ENCODE data around the gene PAIP2B. TPM values are rescaled to one million over a fixed set of nuclear protein-coding genes. Genes with fewer than 3 reads are reported as not detected.

PAIP2B gene
- total and polyA plus RNA-seq, 2 of the 4 experiments (the other 2 are of a cell fraction) = 0.15 to 0.18 TPM

- H2BK120ac ChIP-seq (ENCODE audit: low read depth, low read length) = no peak overlapping the region
- no peaks in the 10 kb centered on the region for H3K9me3 ChIP-seq (ENCODE audit: control insufficient read depth, insufficient read depth, low read length)
- no peak overlapping the region for H3K14ac ChIP-seq (replicated peaks; ENCODE audit: low read depth, low read length)
- no peak for DNase-seq
- no peak overlapping the region for H3K18ac ChIP-seq (ENCODE audit: low read depth, low read length)
- intact Hi-C loops (cut with micrococcal nuclease) (no loop called here), dilution Hi-C loops (cut with HindIII; ENCODE audit: low sequenced_read_pairs, unreplicated experiment) (no loop called here), in situ Hi-C loops (cut with MboI; ENCODE audit: low sequenced_read_pairs) (no loop called here)
- H3K4me3 ChIP-seq (ENCODE audit: insufficient read depth, low read depth, low read length) = no peak overlapping the region
- WGBS, 2 experiments (ENCODE audit: extremely low coverage in 2 of 2, insufficient read length in 1 of 2) = no CpG with 5 or more reads among the region's 1 CpG
- no peak overlapping the region for H3K27ac ChIP-seq (ENCODE audit: insufficient read depth, low read length)
- no peak overlapping the region for H4K8ac ChIP-seq (ENCODE audit: low read depth in 2 of 2, low read length in 2 of 2)
- POLR2A ChIA-PET (ENCODE audit: unreplicated experiment) = no interaction called here
- no peak overlapping the region for H3K23ac ChIP-seq (ENCODE audit: low read depth, low read length)
- H2AK5ac ChIP-seq (ENCODE audit: low read depth, low read length) = no peak overlapping the region
- no peak overlapping the region for H2BK15ac ChIP-seq (ENCODE audit: low read depth, low read length)
- no TSS peak for BruUV-seq (replicated peaks)
- H3K9ac ChIP-seq (ENCODE audit: low read depth, low read length) = no peak overlapping the region
- no peaks in the 10 kb centered on the region for H3K9me1 ChIP-seq (ENCODE audit: insufficient read depth, low read length)
- TF ChIP-seq FOS (IDR thresholded peaks at IDR 0.05; ENCODE audit: low read depth, low read length) (no peak), MXI1 (IDR thresholded peaks at IDR 0.05; ENCODE audit: borderline replicate concordance, low read depth, low read length) (no peak), CEBPB (IDR thresholded peaks at IDR 0.05; ENCODE audit: low read depth, low read length) (no peak), USF2 (IDR thresholded peaks at IDR 0.05; ENCODE audit: low read depth, low read length) (no peak), CHD1 (IDR thresholded peaks at IDR 0.05; ENCODE audit: low read depth, low read length) (no peak), RCOR1 (IDR thresholded peaks at IDR 0.05; ENCODE audit: insufficient replicate concordance, low read length) (no peak), MAFK (IDR thresholded peaks at IDR 0.05; ENCODE audit: low read depth, low read length) (no peak), POLR2A (IDR thresholded peaks at IDR 0.05; ENCODE audit: low read depth, low read length) (no peak), RAD21 (IDR thresholded peaks at IDR 0.05; ENCODE audit: low read length) (no peak), SMC3 (IDR thresholded peaks at IDR 0.05; ENCODE audit: low read depth, low read length) (no peak), BHLHE40 (IDR thresholded peaks at IDR 0.05; ENCODE audit: low read depth, low read length) (no peak)
- H3K4me1 ChIP-seq (ENCODE audit: control insufficient read depth, insufficient read depth, low read length) = no peaks in the 10 kb centered on the region
- no peak overlapping the region for H2AK9ac ChIP-seq (replicated peaks; ENCODE audit: low read depth, low read length, poor library complexity)
- no peaks in the 10 kb centered on the region for H3K36me3 ChIP-seq (ENCODE audit: control insufficient read depth, insufficient read depth, low read length)
- CTCF ChIA-PET = interaction anchor here (0.6 to 1.2 kb wide), 2 partner anchors 15 to 18 kb away, joined by 3 read pairs; no protein-coding TSS in a partner anchor
- no peak overlapping the region for H3K4ac ChIP-seq (ENCODE audit: low read depth, low read length)
- H3K79me1 ChIP-seq (ENCODE audit: low read depth in 1 of 2, low read length in 2 of 2) = no peaks in the 10 kb centered on the region
- no peak overlapping the region for H4K91ac ChIP-seq (ENCODE audit: insufficient read depth, low read depth, low read length)
- H3K27me3 ChIP-seq (ENCODE audit: control insufficient read depth, insufficient read depth, low read length) = no peaks in the 10 kb centered on the region; the same call in 1 of the 2 replicates
- H2BK5ac ChIP-seq (ENCODE audit: low read depth, low read length, poor library complexity, severe bottlenecking) = no peak overlapping the region
- H2AFZ ChIP-seq (replicated peaks; ENCODE audit: low read length, poor library complexity) = no peak overlapping the region
- H2BK20ac ChIP-seq (ENCODE audit: low read depth, low read length) = no peak overlapping the region
- no peaks in the 10 kb centered on the region for H4K20me1 ChIP-seq (ENCODE audit: insufficient read depth, low read length)
- no peak overlapping the region for H4K5ac ChIP-seq (ENCODE audit: low read depth, low read length)
- ATAC-seq (ENCODE audit: low read depth) = no peak
- H3K4me2 ChIP-seq (ENCODE audit: low read depth, low read length) = no peak overlapping the region
- H3K56ac ChIP-seq (ENCODE audit: extremely low read depth, insufficient read depth, low read length) = no peak overlapping the region
These were observed 16.9 kb upstream of the PAIP2B start for GRCh38 chr2:71243634-71244301.

All from IMR-90 (cell line).